B cell (primary cell): ENCODE results near the gene MORN1. TPM values are rescaled to one million over a fixed set of nuclear protein-coding genes. Genes with fewer than 3 reads are reported as not detected.
A peak's percentile ranks its signal among the peaks of the same experiment; 100 is the strongest.

Experiments used
- ATAC-seq: fragments of 200-7000 bp; cut with Tn5 transposase; one replicate; pipeline ENCODE4 v1.10.0; 2021; ENCODE audit warnings: low read depth, mild to moderate bottlenecking, moderate number of reproducible peaks, moderate library complexity
- CTCF ChIA-PET: fragments of 350-600 bp; sonication (Branson Sonifier 250); formaldehyde crosslinking; loops from one replicate; lab custom pipeline; 2021; ENCODE audit warnings: antibody characterized with exemption, inconsistent platforms; lab: Charles Lee
- POLR2A ChIA-PET: fragments of 350-600 bp; sonication (Branson Sonifier 250); formaldehyde crosslinking; loops from one replicate; lab custom pipeline; 2021; ENCODE audit warnings: antibody characterized with exemption; lab: Charles Lee
- DNase-seq: peaks from one replicate; pipeline ENCODE4 v3.0.0; 2013
- H2AFZ ChIP-seq: 2 replicates; pipeline ENCODE4 v1.6.1; 2012; ENCODE audit warnings: mild to moderate bottlenecking, low read depth, low read length; ENCODE audit not compliant: insufficient read depth, poor library complexity, severe bottlenecking
- H3K27ac ChIP-seq, 2 donors: 1 replicate in 1 of 2; 2 replicates in 1 of 2; pipeline ENCODE4 v1.5.1; 2012 to 2013; ENCODE audit warnings: low read length in 2 of 2, mild to moderate bottlenecking in 2 of 2, moderate library complexity in 1 of 2
- H3K27me3 ChIP-seq, 4 experiments: fragments of 200-600 bp in 1 of 4; sonication (generic) in 1 of 4; replicated peaks in 1 of 4; 1 replicate in 2 of 4; 2 replicates in 2 of 4; pipeline versions ENCODE4 v1.6.1 to v1.7.0; 2013 to 2016; ENCODE audit warnings: low read length in 3 of 4, mild to moderate bottlenecking in 2 of 4, mixed read lengths in 1 of 4, moderate library complexity in 1 of 4; ENCODE audit not compliant: insufficient read depth in 4 of 4, control insufficient read depth in 3 of 4; ENCODE audit errors: control extremely low read depth in 1 of 4
- H3K36me3 ChIP-seq, 2 experiments: replicated peaks in 1 of 2; 1 replicate in 1 of 2; 2 replicates in 1 of 2; pipeline versions ENCODE4 v1.6.1 to v1.7.1; 2013; ENCODE audit warnings: low read length in 1 of 2; ENCODE audit not compliant: insufficient read depth in 2 of 2, control insufficient read depth in 1 of 2; ENCODE audit errors: control extremely low read depth in 1 of 2, extremely low read depth in 1 of 2
- H3K4me1 ChIP-seq, 2 donors: fragments of 200-600 bp in 1 of 2; sonication (generic) in 1 of 2; 1 replicate in 1 of 2; 2 replicates in 1 of 2; pipeline versions ENCODE4 v1.5.1 to v1.6.1; 2013 to 2017; ENCODE audit warnings: low read length in 2 of 2; ENCODE audit not compliant: control insufficient read depth in 2 of 2, insufficient read depth in 2 of 2
- H3K4me2 ChIP-seq: replicated peaks from 2 replicates; pipeline ENCODE3; 2012; ENCODE audit warnings: mild to moderate bottlenecking, low read depth, low read length; ENCODE audit not compliant: poor library complexity, severe bottlenecking
- H3K4me3 ChIP-seq, 5 experiments: fragments of 200-600 bp in 1 of 5; sonication (generic) in 1 of 5; 1 replicate in 3 of 5; 2 replicates in 2 of 5; pipeline versions ENCODE4 v1.5.1 to v1.7.0; 2011 to 2016; ENCODE audit warnings: low read length in 4 of 5, mild to moderate bottlenecking in 4 of 5, low read depth in 2 of 5, control low read depth in 1 of 5, moderate library complexity in 1 of 5; ENCODE audit not compliant: insufficient read depth in 1 of 5; ENCODE audit errors: control extremely low read depth in 1 of 5, extremely low read depth in 1 of 5
- H3K79me2 ChIP-seq: fragments of 200-600 bp; sonication (generic); one replicate; pipeline ENCODE4 v1.6.0; 2016; ENCODE audit warnings: low read length; ENCODE audit not compliant: control insufficient read depth, insufficient read depth
- H3K9ac ChIP-seq: fragments of 200-600 bp; sonication (generic); 2 replicates; pipeline ENCODE4 v1.6.1; 2017; ENCODE audit warnings: mild to moderate bottlenecking, low read length, moderate library complexity
- H3K9me3 ChIP-seq, 3 donors: one replicate each; pipeline versions ENCODE4 v1.6.1 to v1.7.1; 2013; ENCODE audit warnings: low read length in 2 of 3; ENCODE audit not compliant: control insufficient read depth in 2 of 3, insufficient read depth in 1 of 3; ENCODE audit errors: control extremely low read depth in 1 of 3
- H4K20me1 ChIP-seq: 2 replicates; pipeline ENCODE4 v1.6.0; 2012; ENCODE audit warnings: mild to moderate bottlenecking, low read length; ENCODE audit not compliant: insufficient read depth, control insufficient read depth, poor library complexity, severe bottlenecking
- H3K27ac Mint-ChIP-seq: one replicate; pipeline ENCODE4 v1.8.0; 2021; ENCODE audit warnings: mixed read lengths
- H3K27me3 Mint-ChIP-seq: one replicate; pipeline ENCODE4 v1.8.0; 2021; ENCODE audit warnings: mixed read lengths
- H3K4me1 Mint-ChIP-seq: one replicate; pipeline ENCODE4 v1.8.0; 2021; ENCODE audit warnings: mixed read lengths
- H3K4me3 Mint-ChIP-seq: one replicate; pipeline ENCODE4 v1.8.0; 2021; ENCODE audit warnings: mixed read lengths
- H3K9me3 Mint-ChIP-seq: one replicate; pipeline ENCODE4 v1.8.0; 2022; ENCODE audit warnings: mixed read lengths; ENCODE audit not compliant: insufficient read depth
- EZH2 ChIP-seq: IDR thresholded peaks from 2 replicates; pipeline ENCODE4 v1.6.1; 2012; ENCODE audit warnings: borderline replicate concordance, low read depth, mild to moderate bottlenecking, moderate library complexity, low read length; ENCODE audit not compliant: insufficient read depth, poor library complexity, severe bottlenecking
- WGBS: methylation state at CpG from one replicate; pipeline ENCODE4 v1.1.5; 2013; ENCODE audit warnings: missing lambda C conversion rate; ENCODE audit not compliant: insufficient coverage; 5-methylcytosine and 5-hydroxymethylcytosine counted together
- intact Hi-C: fragments of 100-400 bp; cut with micrococcal nuclease; formaldehyde crosslinking; loops from one replicate; pipeline ENCODE4 v1.10.0; 2022
- polyA plus RNA-seq: library from polyadenylated mRNA; depleted of rRNA; stranded (reverse); fragments of >200 nt; gene quantifications from 2 replicates; pipeline ENCODE4 v1.2.3, GENCODE V29; 2012
- total RNA-seq, 2 donors: library from RNA; stranded (reverse); fragments of 120-200 nt in 1 of 2; gene quantifications; 1 replicate in 1 of 2; 2 replicates in 1 of 2; pipeline versions ENCODE4 v1.2.3 to v1.2.4, GENCODE V29; 2013 to 2022
- TF ChIP-seq, protein P1 (sequence below): fragments of 200-600 bp; IDR thresholded peaks from one replicate; pipeline ENCODE4 v1.8.0; 2022; ENCODE audit warnings: antibody characterized with exemption, mild to moderate bottlenecking

Gene MORN1
- total and polyA plus RNA-seq, 2 donors (not counting 1 experiment from before 2014, with no cell fraction given), result 10.2 to 32.6 TPM

DNA sequence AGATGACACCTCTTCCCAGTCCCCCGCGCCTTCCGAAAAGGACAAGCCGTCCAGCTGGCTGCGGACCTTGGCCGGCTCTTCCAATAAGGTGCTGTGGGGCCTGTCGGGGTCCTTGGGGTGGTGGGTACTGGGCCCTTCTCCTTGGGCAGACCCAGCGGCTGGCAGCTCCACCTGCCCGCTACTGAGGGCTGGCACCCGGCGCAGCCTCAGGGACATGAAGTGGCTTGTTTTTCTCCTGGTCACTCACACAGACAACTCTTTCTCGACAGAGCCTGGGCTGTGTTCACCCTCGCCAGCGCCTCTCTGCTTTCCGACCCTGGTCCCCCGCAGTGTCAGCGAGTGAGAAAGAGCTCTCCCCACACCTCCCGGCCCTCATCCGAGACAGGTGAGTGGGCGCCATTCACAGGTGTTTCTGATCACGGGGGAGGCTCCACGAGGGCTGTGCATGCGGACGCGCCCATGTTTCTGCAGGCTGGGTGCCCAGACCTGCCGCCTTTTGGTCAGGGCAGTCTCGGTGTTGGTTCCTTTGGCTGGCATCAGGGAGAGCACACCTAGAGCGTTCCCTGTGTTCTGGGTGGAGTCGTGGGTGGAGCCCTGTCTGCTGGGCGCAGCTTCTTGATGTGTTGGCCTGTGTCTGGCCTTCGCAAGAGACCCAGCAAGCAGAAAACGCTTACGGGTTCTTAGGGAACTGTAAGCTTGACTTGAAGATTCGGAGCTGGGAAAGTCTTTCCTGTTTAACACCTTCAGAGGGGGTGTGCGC, 88.2 kb downstream of the MORN1 start:
- 95% methylated on average over 31 of the region's 35 CpGs for WGBS
- H3K4me3 ChIP-seq, result no peak overlapping the region
- no peak overlapping the region for H2AFZ ChIP-seq
- H4K20me1 ChIP-seq, result peaks cover 5% of the 10 kb centered on the region
- no peak overlapping the region for H3K4me2 ChIP-seq
- intact Hi-C loops, result no loop called here
- ChIA-PET CTCF (interaction anchor here (0.8 to 1.6 kb wide), 2 partner anchors 9 to 13 kb away, joined by 4 to 5 read pairs; no protein-coding TSS in a partner anchor), POLR2A (interaction anchor here (1.4 to 3.2 kb wide), 2 partner anchors 9 to 11 kb away, joined by 5 to 25 read pairs; no protein-coding TSS in a partner anchor)
- ATAC-seq, result no peak
- DNase-seq, result no peak
- H3K36me3 ChIP-seq, result peaks cover 0 to 47% of the 10 kb centered on the region in 2 experiments
- Mint-ChIP-seq H3K9me3 (no peaks in the 10 kb centered on the region), H3K4me1 (peaks cover 50% of the 10 kb centered on the region), H3K27me3 (no peaks in the 10 kb centered on the region), H3K4me3 (no peak overlapping the region), H3K27ac (peak overlapping the region; percentile 99)
- peaks cover 57% of the 10 kb centered on the region for H3K79me2 ChIP-seq
- peak overlapping the region in 1 of 2 donors; percentile 99 for H3K27ac ChIP-seq
- H3K9ac ChIP-seq, result no peak overlapping the region
- no peaks in the 10 kb centered on the region for H3K27me3 ChIP-seq
- no peak for TF ChIP-seq EZH2
- TF ChIP-seq, protein P1, sequence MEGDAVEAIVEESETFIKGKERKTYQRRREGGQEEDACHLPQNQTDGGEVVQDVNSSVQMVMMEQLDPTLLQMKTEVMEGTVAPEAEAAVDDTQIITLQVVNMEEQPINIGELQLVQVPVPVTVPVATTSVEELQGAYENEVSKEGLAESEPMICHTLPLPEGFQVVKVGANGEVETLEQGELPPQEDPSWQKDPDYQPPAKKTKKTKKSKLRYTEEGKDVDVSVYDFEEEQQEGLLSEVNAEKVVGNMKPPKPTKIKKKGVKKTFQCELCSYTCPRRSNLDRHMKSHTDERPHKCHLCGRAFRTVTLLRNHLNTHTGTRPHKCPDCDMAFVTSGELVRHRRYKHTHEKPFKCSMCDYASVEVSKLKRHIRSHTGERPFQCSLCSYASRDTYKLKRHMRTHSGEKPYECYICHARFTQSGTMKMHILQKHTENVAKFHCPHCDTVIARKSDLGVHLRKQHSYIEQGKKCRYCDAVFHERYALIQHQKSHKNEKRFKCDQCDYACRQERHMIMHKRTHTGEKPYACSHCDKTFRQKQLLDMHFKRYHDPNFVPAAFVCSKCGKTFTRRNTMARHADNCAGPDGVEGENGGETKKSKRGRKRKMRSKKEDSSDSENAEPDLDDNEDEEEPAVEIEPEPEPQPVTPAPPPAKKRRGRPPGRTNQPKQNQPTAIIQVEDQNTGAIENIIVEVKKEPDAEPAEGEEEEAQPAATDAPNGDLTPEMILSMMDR, result no peak
- peaks cover 36 to 51% of the 10 kb centered on the region in 2 donors for H3K4me1 ChIP-seq
- H3K9me3 ChIP-seq, result no peaks in the 10 kb centered on the region
